Breast epithelium (tissue), 4 donors: ENCODE results near the gene RERE. TPM values are rescaled to one million over a fixed set of nuclear protein-coding genes. Genes with fewer than 3 reads are reported as not detected.

Experiments used
- DNase-seq, 2 donors: peaks; one replicate each; pipeline ENCODE4 v3.0.0-alpha.2; 2019; ENCODE audit warnings: low spot score in 2 of 2
- H3K27ac ChIP-seq, 2 donors: fragments of 200-600 bp; sonication (generic) in 1 of 2; one replicate each; pipeline ENCODE4 v1.5.1; 2016 to 2019; ENCODE audit warnings: mild to moderate bottlenecking in 1 of 2
- H3K27me3 ChIP-seq, 2 donors: fragments of 200-600 bp; sonication (generic) in 1 of 2; one replicate each; pipeline versions ENCODE4 v1.5.1 to v1.6.0; 2017 to 2019; ENCODE audit warnings: control low read depth in 1 of 2, mild to moderate bottlenecking in 1 of 2
- H3K36me3 ChIP-seq: fragments of 200-600 bp; one replicate; pipeline ENCODE4 v1.5.1; 2019
- H3K4me1 ChIP-seq, 2 donors: fragments of 200-600 bp; sonication (generic); one replicate each; pipeline ENCODE4 v1.5.1; 2016 to 2019; ENCODE audit warnings: control low read depth in 1 of 2
- H3K4me3 ChIP-seq, 3 donors: fragments of 200-600 bp; sonication (generic); 1 replicate in 2 of 3; 2 replicates in 1 of 3; pipeline ENCODE4 v1.5.1; 2016 to 2019; ENCODE audit warnings: mild to moderate bottlenecking in 3 of 3, moderate library complexity in 2 of 3
- H3K9me3 ChIP-seq, 2 donors: fragments of 200-600 bp; sonication (generic) in 1 of 2; one replicate each; pipeline ENCODE4 v1.5.1; 2016 to 2019; ENCODE audit warnings: control low read depth in 1 of 2
- CTCF ChIP-seq, 3 donors: fragments of 450-650 bp; IDR thresholded peaks; one replicate each; pipeline ENCODE4 v1.5.1; 2016 to 2017; ENCODE audit warnings: antibody characterized with exemption in 3 of 3, mild to moderate bottlenecking in 3 of 3, moderate library complexity in 3 of 3
- POLR2A ChIP-seq: fragments of 450-650 bp; IDR thresholded peaks from one replicate; pipeline ENCODE4 v1.6.1; 2016; ENCODE audit warnings: antibody characterized with exemption, mild to moderate bottlenecking, moderate library complexity
- POLR2AphosphoS5 ChIP-seq, 3 donors: sonication (generic); formaldehyde crosslinking; IDR thresholded peaks; one replicate each; pipeline ENCODE4 v1.6.1; 2017; ENCODE audit warnings: antibody characterized with exemption in 3 of 3
- intact Hi-C: fragments of 100-400 bp; cut with DNase I; formaldehyde crosslinking; loops from one replicate; pipeline ENCODE4 v1.15.1; 2023; ENCODE audit warnings: low total_unique reads
- total RNA-seq, 3 donors: library from RNA; depleted of rRNA; stranded (reverse); fragments of >200 nt; gene quantifications; one replicate each; pipeline ENCODE4 v1.1.0, GENCODE V29; 2016

The RERE gene
- total RNA-seq, 3 donors from 2014 or later = 65.8 to 166 (median 123) TPM

GRCh38 chr1:8567146-8567545, 250.3 kb downstream of the RERE start:
- DNase-seq = no peak
- H3K4me3 ChIP-seq = no peak overlapping the region
- TF ChIP-seq CTCF (IDR thresholded peaks at IDR 0.05) = no peak
- H3K27ac ChIP-seq = no peak overlapping the region
- intact Hi-C loops = no loop called here
- H3K4me1 ChIP-seq = peaks cover 0 to 4% of the 10 kb centered on the region in 2 donors
- H3K27me3 ChIP-seq = no peaks in the 10 kb centered on the region
- no peaks in the 10 kb centered on the region for H3K9me3 ChIP-seq
- H3K36me3 ChIP-seq = no peaks in the 10 kb centered on the region

GRCh38 chr1:8565802-8566201, 251.6 kb downstream of the RERE start:
- no peaks in the 10 kb centered on the region for H3K4me1 ChIP-seq
- H3K27ac ChIP-seq = no peak overlapping the region
- no peaks in the 10 kb centered on the region for H3K27me3 ChIP-seq
- H3K4me3 ChIP-seq = no peak overlapping the region
- intact Hi-C loops = no loop called here
- TF ChIP-seq POLR2AphosphoS5 (IDR thresholded peaks at IDR 0.05) (no peak), POLR2A (no peak), CTCF (IDR thresholded peaks at IDR 0.05) (no peak)
- DNase-seq = no peak
- H3K9me3 ChIP-seq = no peaks in the 10 kb centered on the region
- H3K36me3 ChIP-seq = no peaks in the 10 kb centered on the region

GRCh38 chr1:8563944-8564537, 253.4 kb downstream of the RERE start:
- no peaks in the 10 kb centered on the region for H3K36me3 ChIP-seq
- no peak overlapping the region for H3K27ac ChIP-seq
- intact Hi-C loops = no loop called here
- DNase-seq = no peak
- H3K4me3 ChIP-seq = no peak overlapping the region
- no peaks in the 10 kb centered on the region for H3K4me1 ChIP-seq
- no peak for TF ChIP-seq POLR2AphosphoS5 (IDR thresholded peaks at IDR 0.05)
- no peak for TF ChIP-seq POLR2A
- no peak for TF ChIP-seq CTCF (IDR thresholded peaks at IDR 0.05)
- H3K9me3 ChIP-seq = no peaks in the 10 kb centered on the region
- H3K27me3 ChIP-seq = no peaks in the 10 kb centered on the region

GRCh38 chr1:8562881-8563865, 254.3 kb downstream of the RERE start:
- H3K27me3 ChIP-seq = no peaks in the 10 kb centered on the region
- no peaks in the 10 kb centered on the region for H3K9me3 ChIP-seq
- no peak for DNase-seq
- no peaks in the 10 kb centered on the region for H3K4me1 ChIP-seq
- no peak overlapping the region for H3K4me3 ChIP-seq
- no peaks in the 10 kb centered on the region for H3K36me3 ChIP-seq
- no peak overlapping the region for H3K27ac ChIP-seq
- TF ChIP-seq POLR2AphosphoS5 (IDR thresholded peaks at IDR 0.05) (no peak), CTCF (IDR thresholded peaks at IDR 0.05) (no peak), POLR2A (no peak)
- intact Hi-C loops = no loop called here

- Histone ChIP-seq H3K27ac (no peak overlapping the region), H3K27me3 (no peaks in the 10 kb centered on the region), H3K36me3 (no peaks in the 10 kb centered on the region), H3K4me3 (no peak overlapping the region), H3K4me1 (no peaks in the 10 kb centered on the region), H3K9me3 (no peaks in the 10 kb centered on the region)
- intact Hi-C loops = no loop called here
- DNase-seq = no peak
- no peak for TF ChIP-seq POLR2A
- TF ChIP-seq POLR2AphosphoS5 (IDR thresholded peaks at IDR 0.05) = no peak
- no peak for TF ChIP-seq CTCF (IDR thresholded peaks at IDR 0.05)
Measured at GRCh38 chr1:8562222-8562621, 255.2 kb downstream of the RERE start.
